Stimulated activated CD4-positive, alpha-beta T cell treated with anti-CD3 and anti-CD28 coated beads, Interleukin-1b, Interleukin-23, amount 100 ng/mL, for 1 hour (primary cell): ENCODE results near the gene TNNI2.
"Not testable (repeated sequence)": the region's sequence is repeated elsewhere in the genome, so short reads cannot be mapped to it uniquely, and the experiment has no call there.

Source experiments
- DNase-seq, 2 donors: peaks; one replicate each; pipeline ENCODE4 v3.0.0-alpha.2; 2020; ENCODE audit warnings: low read depth in 2 of 2

The TNNI2 gene

GRCh38 chr11:1875093-1875850 lies 36.5 kb downstream of the TNNI2 start:
- no peak for DNase-seq

- DNase-seq, result not testable (repeated sequence)
Measured at GRCh38 chr11:1875851-1876301, 37.1 kb downstream of the TNNI2 start.

GRCh38 chr11:1876361-1877063 lies 37.7 kb downstream of the TNNI2 start:
- DNase-seq, result no peak

GRCh38 chr11:1877211-1878136 lies 38.7 kb downstream of the TNNI2 start:
- no peak for DNase-seq

- DNase-seq, result no peak
Measured at GRCh38 chr11:1878137-1879031, 39.6 kb downstream of the TNNI2 start.

- no peak for DNase-seq
Measured at GRCh38 chr11:1879342-1879940, 40.7 kb downstream of the TNNI2 start.

GRCh38 chr11:1879941-1880720 lies 41.4 kb downstream of the TNNI2 start:
- DNase-seq, result no peak

GRCh38 chr11:1880746-1881441 lies 42.1 kb downstream of the TNNI2 start:
- no peak for DNase-seq

GRCh38 chr11:1881442-1882264 lies 42.9 kb downstream of the TNNI2 start:
- no peak for DNase-seq

- DNase-seq, result peak; percentile 60 to 81
Measured at GRCh38 chr11:1882265-1883238, 43.8 kb downstream of the TNNI2 start.

- DNase-seq, result no peak
Measured at GRCh38 chr11:1883346-1884302, 44.8 kb downstream of the TNNI2 start.

- DNase-seq, result no peak
Measured at GRCh38 chr11:1884303-1884700, 45.5 kb downstream of the TNNI2 start.

- DNase-seq, result not testable (repeated sequence)
Measured at GRCh38 chr11:1886551-1886950, 47.8 kb downstream of the TNNI2 start.

- DNase-seq, result no peak
Measured at GRCh38 chr11:1887451-1888346, 48.9 kb downstream of the TNNI2 start.

GRCh38 chr11:1888347-1888753 lies 49.6 kb downstream of the TNNI2 start:
- DNase-seq, result no peak
